ENCODE results near the gene DMKN.
"Not testable (repeated sequence)": the region's sequence is repeated elsewhere in the genome, so short reads cannot be mapped to it uniquely, and the experiment has no call there.

DMKN gene

GRCh38 chr19:35471946-35472345, 41.5 kb downstream of the DMKN start:
- no peak for ATAC-seq
- TF ChIP-seq TCF4 (CRISPR knock-in tag; IDR thresholded peaks at IDR 0.05; ENCODE audit: borderline replicate concordance) (no peak), ZNF70 (CRISPR knock-in tag; IDR thresholded peaks at IDR 0.05) (no peak), ZNF8 (CRISPR knock-in tag; IDR thresholded peaks at IDR 0.05) (no peak), CSRNP3 (CRISPR knock-in tag; IDR thresholded peaks at IDR 0.05) (no peak), ISL1 (CRISPR knock-in tag; IDR thresholded peaks at IDR 0.05) (no peak), PPARA (CRISPR knock-in tag; IDR thresholded peaks at IDR 0.05; ENCODE audit: borderline replicate concordance) (no peak), CSDC2 (CRISPR knock-in tag; IDR thresholded peaks at IDR 0.05) (no peak), TOX (CRISPR knock-in tag; IDR thresholded peaks at IDR 0.05; ENCODE audit: borderline replicate concordance) (no peak), POU6F1 (CRISPR knock-in tag; IDR thresholded peaks at IDR 0.05; ENCODE audit: borderline replicate concordance, low read depth) (no peak), GLIS3 (CRISPR knock-in tag; IDR thresholded peaks at IDR 0.05) (no peak), ZNF565 (CRISPR knock-in tag; conservative IDR thresholded peaks at IDR 0.05; ENCODE audit: low read depth) (no peak), PATZ1 (CRISPR knock-in tag; IDR thresholded peaks at IDR 0.05; ENCODE audit: borderline replicate concordance) (no peak)

GRCh38 chr19:35471075-35471474, 42.4 kb downstream of the DMKN start:
- ATAC-seq = not testable (repeated sequence)

GRCh38 chr19:35470128-35470527, 43.3 kb downstream of the DMKN start:
- no peak for TF ChIP-seq BACH2 (CRISPR knock-in tag; IDR thresholded peaks at IDR 0.05; ENCODE audit: borderline replicate concordance)
- no peak for TF ChIP-seq OSR1 (CRISPR knock-in tag; IDR thresholded peaks at IDR 0.05)
- TF ChIP-seq CSDC2 (CRISPR knock-in tag; IDR thresholded peaks at IDR 0.05) = no peak
- TF ChIP-seq ZNF8 (CRISPR knock-in tag; IDR thresholded peaks at IDR 0.05) = no peak
- TF ChIP-seq ESRRG (CRISPR knock-in tag; IDR thresholded peaks at IDR 0.05) = no peak
- no peak for TF ChIP-seq TOX (CRISPR knock-in tag; IDR thresholded peaks at IDR 0.05; ENCODE audit: borderline replicate concordance)
- TF ChIP-seq TCF4 (CRISPR knock-in tag; IDR thresholded peaks at IDR 0.05; ENCODE audit: borderline replicate concordance) = no peak
- no peak for TF ChIP-seq RARB (CRISPR knock-in tag; IDR thresholded peaks at IDR 0.05)
- TF ChIP-seq CSRNP3 (CRISPR knock-in tag; IDR thresholded peaks at IDR 0.05) = no peak
- no peak for TF ChIP-seq SNAI2 (CRISPR knock-in tag; IDR thresholded peaks at IDR 0.05)
- no peak for TF ChIP-seq PATZ1 (CRISPR knock-in tag; IDR thresholded peaks at IDR 0.05; ENCODE audit: borderline replicate concordance)
- no peak for TF ChIP-seq TSHZ2 (CRISPR knock-in tag; IDR thresholded peaks at IDR 0.05)
- no peak for TF ChIP-seq ZC3H10 (CRISPR knock-in tag; IDR thresholded peaks at IDR 0.05)
- no peak for ATAC-seq

Data from SK-N-SH treated with all-trans-retinoic acid at 6 μM for 48 hours (cell line).